GM21447 (cell line): ENCODE measurements around the gene ZBTB48.
"Not testable (repeated sequence)": the region's sequence is repeated elsewhere in the genome, so short reads cannot be mapped to it uniquely, and the experiment has no call there.

ENCODE experiments used
- ATAC-seq: cut with Tn5 transposase; IDR thresholded peaks from one replicate; pipeline ENCODE4 v1.9.1; 2021; ENCODE audit not compliant: unreplicated experiment

ZBTB48 gene

DNA sequence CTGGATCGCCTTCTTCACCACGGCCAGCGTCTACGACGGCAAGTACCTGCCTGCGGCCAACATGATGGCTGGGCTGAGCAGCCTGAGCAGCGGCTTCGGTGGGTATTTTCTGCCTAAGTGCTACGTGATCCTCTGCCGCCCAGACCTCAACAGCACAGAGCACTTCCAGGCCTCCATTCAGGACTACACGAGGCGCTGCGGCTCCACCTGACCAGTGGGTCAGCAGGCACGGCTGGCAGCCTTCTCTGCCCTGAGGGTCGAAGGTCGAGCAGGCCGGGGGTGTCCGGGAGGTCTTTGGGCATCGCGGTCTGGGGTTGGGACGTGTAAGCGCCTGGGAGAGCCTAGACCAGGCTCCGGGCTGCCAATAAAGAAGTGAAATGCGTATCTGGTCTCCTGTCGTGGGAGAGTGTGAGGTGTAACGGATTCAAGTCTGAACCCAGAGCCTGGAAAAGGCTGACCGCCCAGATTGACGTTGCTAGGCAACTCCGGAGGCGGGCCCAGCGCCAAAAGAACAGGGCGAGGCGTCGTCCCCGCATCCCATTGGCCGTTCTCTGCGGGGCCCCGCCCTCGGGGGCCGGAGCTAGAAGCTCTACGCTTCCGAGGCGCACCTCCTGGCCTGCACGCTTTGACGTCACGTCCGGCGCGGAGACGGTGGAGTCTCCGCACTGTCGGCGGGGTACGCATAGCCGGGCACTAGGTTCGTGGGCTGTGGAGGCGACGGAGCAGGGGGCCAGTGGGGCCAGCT lies at the start of gene ZBTB48:
ZBTB48 (plus strand) TSS at position 621 of the 745 bp plus-strand sequence. CDS start 616 bp downstream, outside the sequence.
- peak; percentile 92 for ATAC-seq

DNA sequence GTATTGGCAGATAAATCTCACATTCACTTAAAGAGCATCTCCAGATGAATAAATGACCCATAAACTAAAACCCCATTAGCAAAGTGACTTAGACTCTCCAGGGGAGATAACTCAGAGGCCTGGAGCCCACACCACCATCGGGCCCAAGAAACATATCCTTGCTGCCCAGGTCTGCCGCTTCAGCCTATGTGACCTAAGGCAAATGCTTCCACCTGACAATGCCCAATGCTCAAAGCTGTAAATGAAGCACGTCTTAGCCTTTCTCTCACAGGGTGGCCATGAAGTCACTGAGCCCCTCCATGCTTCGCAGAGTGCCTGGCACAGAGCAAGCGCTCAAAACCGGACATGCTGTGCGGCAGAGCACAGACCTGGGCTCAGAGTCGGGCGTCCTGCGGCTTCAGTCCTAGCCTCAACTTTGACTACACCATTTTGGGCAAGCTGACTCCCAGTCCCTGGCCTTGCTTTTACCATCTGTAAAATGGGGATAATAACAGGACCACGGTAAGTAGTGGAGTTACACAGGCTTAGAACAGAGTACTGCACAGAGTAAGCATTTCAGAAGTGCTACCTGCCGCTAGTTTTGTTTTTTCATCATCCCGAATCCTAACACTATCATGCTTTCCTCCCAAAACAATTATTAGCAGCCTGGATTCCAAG lies 49.2 kb upstream of the ZBTB48 start:
- no peak for ATAC-seq

- no peak for ATAC-seq
These were observed 47.8 kb upstream of the ZBTB48 start for GRCh38 chr1:6531996-6532395.

DNA sequence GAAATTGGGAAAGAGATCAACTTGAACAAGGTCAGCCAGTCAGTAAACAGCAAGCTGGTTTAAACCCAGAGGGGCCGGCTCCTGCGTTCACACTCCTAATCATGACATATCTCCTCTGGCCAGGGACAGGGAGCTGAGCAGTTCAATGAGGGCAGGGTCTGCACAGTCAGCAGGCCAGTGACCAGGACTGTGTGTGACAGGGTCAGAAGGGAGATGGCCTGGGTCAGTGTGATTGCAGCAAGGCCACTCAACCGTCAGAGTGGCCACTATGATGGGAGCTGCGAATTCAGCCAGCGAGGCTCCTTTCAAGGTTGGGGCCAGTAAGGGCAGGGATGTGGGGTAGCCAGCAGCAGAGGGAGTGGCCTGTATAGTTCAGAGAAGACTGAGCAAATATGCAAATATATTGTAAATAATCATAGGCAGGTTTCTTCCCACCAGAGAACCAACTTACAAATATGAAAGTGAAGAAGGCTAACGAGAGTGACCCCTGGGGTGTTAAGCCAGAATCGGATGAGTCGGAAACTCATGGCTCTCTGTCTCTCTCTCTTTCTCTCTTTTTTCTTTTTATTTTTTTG lies 45.5 kb upstream of the ZBTB48 start:
- no peak for ATAC-seq

DNA sequence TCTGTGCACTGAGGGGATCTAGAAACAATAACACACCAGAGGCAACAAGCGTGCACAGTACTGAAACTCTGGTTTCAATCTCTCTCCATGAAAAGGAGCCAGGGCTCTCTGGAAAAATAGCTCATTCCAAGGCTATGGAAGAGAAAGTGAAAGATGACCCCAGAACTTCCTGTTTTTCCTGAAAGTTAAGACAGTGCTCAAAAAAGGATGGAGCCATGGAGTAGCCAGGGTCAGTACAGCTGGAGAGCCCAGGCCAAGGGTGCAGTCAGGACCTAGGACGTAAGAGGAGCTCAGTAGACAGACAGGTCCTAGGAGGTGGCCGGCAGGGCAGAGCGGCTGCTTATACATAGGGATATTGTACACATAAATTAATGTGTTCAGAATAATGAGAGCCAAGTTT lies 44.6 kb upstream of the ZBTB48 start:
- no peak for ATAC-seq

DNA sequence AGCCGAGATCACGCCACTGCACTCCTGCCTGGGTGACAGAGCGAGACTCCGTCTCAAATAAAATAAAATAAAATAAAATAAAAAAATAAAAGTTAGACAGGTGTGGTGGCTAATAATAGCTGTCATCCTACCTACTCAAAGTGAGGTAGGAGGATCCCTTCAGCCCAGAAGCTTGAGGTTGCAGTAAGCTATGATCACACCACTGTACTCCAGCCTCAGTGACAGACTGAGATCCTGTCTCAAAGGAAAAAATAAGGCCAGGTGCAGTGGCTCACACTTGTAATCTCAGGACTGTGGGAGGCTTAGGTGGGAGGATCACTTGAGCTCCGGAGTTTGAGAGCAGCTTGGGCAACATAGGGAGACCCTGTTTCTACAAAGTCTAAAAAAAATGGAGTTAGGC lies 43.5 kb upstream of the ZBTB48 start:
- no peak for ATAC-seq

GRCh38 chr1:6538956-6539355 lies 40.8 kb upstream of the ZBTB48 start:
- no peak for ATAC-seq

DNA sequence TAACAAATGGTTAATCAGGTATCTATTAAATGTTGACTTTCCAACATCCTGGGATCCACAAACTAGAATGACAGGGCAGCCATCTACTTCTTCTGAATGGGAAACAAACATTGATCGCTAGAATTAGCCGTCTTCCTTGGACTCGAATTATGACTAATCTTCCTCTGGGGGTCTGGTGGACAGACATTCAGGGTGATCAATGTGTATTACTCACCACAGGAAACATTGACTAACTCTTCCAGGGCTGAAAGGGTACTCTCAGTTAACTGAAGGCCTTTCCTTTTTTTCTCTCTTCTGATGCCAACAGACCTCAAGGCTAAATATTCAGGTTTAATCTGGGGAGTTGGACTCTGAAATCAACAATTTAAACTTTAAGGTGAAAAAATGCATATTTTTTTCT lies 35.0 kb upstream of the ZBTB48 start:
- ATAC-seq, result no peak

- no peak for ATAC-seq
These were observed 34.3 kb upstream of the ZBTB48 start for GRCh38 chr1:6545276-6546112.

DNA sequence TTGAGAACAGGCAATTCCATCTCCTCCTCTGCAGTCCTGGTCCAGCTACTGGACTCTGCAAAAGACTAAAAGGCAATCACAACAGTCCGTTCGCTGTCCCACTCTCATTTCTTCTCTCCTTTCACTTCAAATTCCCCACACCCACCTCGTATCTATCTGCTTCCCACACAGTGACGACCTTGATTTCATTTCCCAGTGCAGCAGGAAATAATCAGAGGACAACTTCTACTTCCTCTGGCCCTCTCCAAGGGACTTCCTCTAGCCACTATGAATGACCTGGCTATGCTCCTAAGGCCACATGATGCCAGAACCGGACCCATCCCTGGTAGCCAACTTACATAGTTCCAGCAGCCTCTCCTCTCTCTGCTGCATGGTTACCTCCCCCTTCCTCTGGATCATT lies 33.5 kb upstream of the ZBTB48 start:
- ATAC-seq, result no peak

DNA sequence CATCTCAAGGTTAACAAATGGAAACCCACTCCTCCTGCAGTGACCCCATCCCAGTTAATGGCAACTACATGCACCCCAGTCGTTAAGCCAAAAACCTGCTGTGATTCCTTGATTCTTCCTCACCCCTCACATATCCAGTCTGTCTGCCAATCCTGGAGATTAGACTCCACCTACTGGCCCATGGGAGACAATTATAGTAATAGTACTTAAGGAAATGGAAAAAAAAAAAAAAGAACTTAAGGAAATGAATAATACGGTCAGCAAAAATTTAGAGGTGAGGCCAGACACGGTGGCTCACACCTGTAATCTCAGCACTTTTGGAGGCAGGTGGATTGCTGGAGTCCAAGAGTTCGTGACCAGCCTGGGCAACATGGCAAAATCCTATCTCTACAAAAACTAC lies 32.5 kb upstream of the ZBTB48 start:
- no peak for ATAC-seq

DNA sequence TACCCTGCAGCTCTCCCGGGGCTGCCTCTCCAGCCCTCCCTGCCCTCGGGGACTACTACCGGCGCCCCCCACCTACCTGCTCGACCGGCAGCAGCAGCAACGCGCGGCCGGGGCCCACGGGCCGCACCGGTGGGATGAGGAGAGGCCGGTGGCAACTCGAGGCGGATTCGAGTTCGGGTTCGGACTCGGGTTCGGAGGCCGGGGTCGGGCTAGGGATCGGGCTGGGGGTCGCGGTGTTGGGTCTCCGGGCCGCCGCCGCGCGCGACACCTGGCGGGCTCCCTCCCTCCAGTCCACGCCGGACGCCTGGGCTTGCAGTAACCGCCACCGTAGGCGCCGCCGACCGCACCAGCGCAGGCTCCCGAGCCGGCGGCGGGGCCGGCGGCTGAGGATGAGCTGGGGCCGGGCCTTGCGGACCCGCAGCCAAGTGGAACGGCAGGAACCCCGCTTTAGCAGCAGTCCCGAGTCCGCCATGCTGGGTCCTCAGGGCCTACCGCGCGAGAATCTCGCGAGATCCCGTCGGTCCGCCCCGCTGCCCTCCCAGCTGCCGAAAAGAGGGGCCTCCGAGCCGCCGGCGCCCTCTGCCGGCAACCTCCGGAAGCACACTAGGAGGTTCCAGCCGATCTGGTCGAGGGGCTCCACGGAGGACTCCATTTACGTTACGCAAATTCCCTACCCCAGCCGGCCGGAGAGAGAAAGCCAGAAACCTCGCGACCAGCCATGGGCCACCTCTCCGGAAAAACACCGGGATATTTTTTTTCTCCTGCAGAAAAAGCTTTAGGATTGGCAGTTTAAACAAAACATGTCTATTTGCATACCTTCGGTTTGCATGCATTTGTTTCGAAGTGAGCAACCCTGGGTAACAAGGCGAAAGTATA lies 25.5 kb upstream of the ZBTB48 start, which contains the start of gene NOL9:
NOL9 (minus strand) TSS at position 483 of the 876 bp plus-strand sequence; CDS start at position 472, 11 bp downstream.
- ATAC-seq, result peak; percentile 84

GRCh38 chr1:6554907-6555778 lies 24.7 kb upstream of the ZBTB48 start, which contains the start of gene TAS1R1:
TAS1R1 (plus strand) TSS chr1:6555307; CDS start chr1:6555374, 67 bp downstream.
- no peak for ATAC-seq

DNA sequence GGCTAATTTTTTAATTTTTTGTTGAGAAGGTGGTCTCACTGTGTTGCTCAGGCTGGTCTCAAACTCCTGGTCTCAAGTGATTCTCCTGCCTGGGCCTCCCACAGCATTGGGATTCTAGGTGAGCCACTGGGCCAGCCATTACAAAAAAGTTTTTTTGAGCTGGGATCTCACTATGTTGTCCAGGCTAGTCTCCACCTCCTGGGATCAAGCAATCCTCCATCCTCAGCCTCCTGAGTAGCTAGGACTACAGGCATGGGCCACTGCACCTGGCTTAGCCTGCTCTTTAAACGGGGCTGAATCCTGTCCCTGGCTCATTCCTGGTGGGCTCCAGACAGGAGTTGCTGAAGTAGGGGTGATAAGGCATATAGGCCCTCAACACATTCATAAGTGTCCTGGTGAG lies 22.2 kb upstream of the ZBTB48 start:
- ATAC-seq, result no peak

DNA sequence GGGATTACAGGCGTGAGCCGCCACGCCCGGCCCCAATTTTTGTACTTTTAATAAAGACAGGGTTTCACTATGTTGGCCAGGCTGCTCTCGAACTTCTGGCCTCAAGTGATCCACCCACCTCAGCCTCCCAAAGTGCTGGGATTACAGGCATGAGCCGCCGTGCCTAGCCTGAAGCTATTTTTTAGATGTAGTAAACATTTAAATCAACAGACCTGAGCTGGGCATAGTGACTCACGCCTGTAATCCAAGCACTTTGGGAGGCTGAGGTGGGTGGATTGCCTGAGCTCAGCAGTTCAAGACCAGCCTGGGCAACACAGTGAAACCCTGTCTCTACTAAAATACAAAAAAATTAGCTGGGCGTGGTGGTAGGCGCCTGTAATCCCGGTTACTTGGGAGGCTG lies 20.6 kb upstream of the ZBTB48 start:
- ATAC-seq, result not testable (repeated sequence)

DNA sequence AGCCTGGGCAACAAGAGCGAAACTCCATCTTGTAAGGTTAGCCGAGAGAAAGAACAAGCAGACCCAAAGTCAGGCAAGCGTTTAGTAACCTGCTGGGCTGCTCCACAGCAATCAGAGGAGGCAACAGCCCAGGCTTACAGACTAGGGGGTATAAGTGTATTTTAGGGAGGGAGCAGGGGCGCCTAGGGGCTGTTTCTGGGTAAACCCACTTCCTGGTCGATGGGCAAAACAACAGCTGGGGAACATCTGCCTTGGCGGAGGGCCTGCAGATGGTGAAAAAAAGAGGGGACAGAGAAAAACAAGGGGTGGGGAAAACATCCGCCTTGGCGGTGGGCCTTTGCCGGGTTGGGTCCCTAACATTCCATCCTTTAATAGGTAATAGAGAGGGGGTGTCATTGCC lies 19.5 kb upstream of the ZBTB48 start:
- no peak for ATAC-seq

- no peak for ATAC-seq
These were observed 10.8 kb upstream of the ZBTB48 start for GRCh38 chr1:6569033-6569432.

DNA sequence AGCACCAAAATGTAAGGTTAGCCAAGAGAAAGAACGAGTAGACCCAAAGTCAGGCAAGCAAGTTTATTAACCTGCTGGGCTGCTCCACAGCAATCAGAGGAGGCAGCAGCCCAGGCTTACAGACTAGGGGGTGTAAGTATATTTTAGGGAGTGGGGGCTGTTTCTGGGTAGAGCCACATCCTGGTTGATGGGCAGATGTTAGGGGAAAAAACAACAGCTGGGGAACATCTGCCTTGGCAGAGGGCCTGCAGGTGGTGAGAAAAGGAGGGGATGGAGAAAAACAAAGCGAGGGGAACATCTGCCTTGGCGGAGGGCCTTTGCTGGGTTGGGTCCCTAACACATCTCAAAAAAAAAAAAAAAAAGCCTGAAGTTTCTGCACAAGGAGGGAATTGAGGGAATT lies 9.7 kb upstream of the ZBTB48 start:
- ATAC-seq, result no peak

- no peak for ATAC-seq
These were observed 8.8 kb upstream of the ZBTB48 start for GRCh38 chr1:6570987-6571386.
